ENCODE data around the gene NSL1.

DNA sequence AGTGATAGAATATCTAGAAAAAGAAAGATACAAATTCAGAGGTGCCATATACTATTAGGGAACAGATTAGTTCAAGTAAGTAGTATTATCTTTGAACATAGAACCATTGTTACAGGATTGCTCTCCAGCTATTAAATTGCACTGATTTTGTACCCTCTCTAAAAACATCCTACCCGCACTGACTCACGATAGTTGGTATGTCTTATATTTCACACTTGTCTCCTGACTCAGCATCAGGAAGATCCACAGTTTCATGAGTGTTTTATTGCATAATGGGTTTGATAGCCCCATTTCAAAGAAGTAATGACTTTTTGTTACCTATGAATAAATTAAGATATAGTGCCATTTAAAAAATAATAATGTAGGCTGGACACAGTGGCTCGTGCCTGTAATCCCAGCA lies 6.1 kb upstream of the NSL1 start:
- TF ChIP-seq EZH2 (IDR thresholded peaks at IDR 0.05; ENCODE audit: insufficient read depth, poor library complexity, severe bottlenecking): no peak
- TF ChIP-seq EZH2phosphoT487 (IDR thresholded peaks at IDR 0.05; ENCODE audit: insufficient read depth, low read depth): no peak

Data from GM23248 (cell line).